Neural cell (in vitro differentiated cells): ENCODE measurements around the gene BNIPL.

Experiments used
- CTCF ChIP-seq: fragments of 450-650 bp; IDR thresholded peaks from 2 replicates; pipeline ENCODE4 v1.5.1; 2014; ENCODE audit warnings: antibody characterized with exemption, mild to moderate bottlenecking, moderate library complexity; ENCODE audit not compliant: poor library complexity, severe bottlenecking
- POLR2AphosphoS5 ChIP-seq: IDR thresholded peaks from 2 replicates; pipeline ENCODE4 v1.6.1; 2012
- REST ChIP-seq: IDR thresholded peaks from 2 replicates; pipeline ENCODE4 v1.6.1; 2012; ENCODE audit warnings: borderline replicate concordance
- TAF1 ChIP-seq: IDR thresholded peaks from 2 replicates; pipeline ENCODE4 v1.6.1; 2012; ENCODE audit warnings: low read depth

GRCh38 chr1:151060657-151061421, 24.5 kb downstream of the BNIPL start:
- TF ChIP-seq CTCF, result peak; percentile 3
- peak; percentile 77 for TF ChIP-seq REST
- TF ChIP-seq POLR2AphosphoS5, result peak; percentile 76
- peak; percentile 54 for TF ChIP-seq TAF1
